Calu3 (cell line): ENCODE results near the gene ULBP1. TPM values are rescaled to one million over a fixed set of nuclear protein-coding genes. Genes with fewer than 3 reads are reported as not detected.
"Not testable (repeated sequence)": the region's sequence is repeated elsewhere in the genome, so short reads cannot be mapped to it uniquely, and the experiment has no call there.

ENCODE experiments used
- BruUV-seq: library from RNA; stranded (reverse); fragments of 400-500 nt; replicated peaks from 2 replicates; lab custom pipeline; 2021; lab: Mats Ljungman, UMichigan
- CTCF ChIA-PET: fragments of 300-600 bp; sonication (Branson Sonifier 250); formaldehyde crosslinking; loops from one replicate; lab custom pipeline; 2022; ENCODE audit warnings: antibody characterized with exemption; lab: Charles Lee
- DNase-seq: peaks from one replicate; pipeline ENCODE4 v3.0.0; 2022
- H3K27ac Mint-ChIP-seq: one replicate; pipeline ENCODE4 v1.8.0; 2022; ENCODE audit warnings: mixed read lengths; ENCODE audit not compliant: unreplicated experiment
- H3K27me3 Mint-ChIP-seq: one replicate; pipeline ENCODE4 v1.8.0; 2022; ENCODE audit warnings: mixed read lengths; ENCODE audit not compliant: unreplicated experiment
- H3K36me3 Mint-ChIP-seq: one replicate; pipeline ENCODE4 v1.8.0; 2022; ENCODE audit warnings: mild to moderate bottlenecking, moderate library complexity, mixed read lengths; ENCODE audit not compliant: insufficient read depth, unreplicated experiment
- H3K4me1 Mint-ChIP-seq: one replicate; pipeline ENCODE4 v1.8.0; 2022; ENCODE audit warnings: mild to moderate bottlenecking, low read depth, mixed read lengths; ENCODE audit not compliant: unreplicated experiment
- H3K4me3 Mint-ChIP-seq: one replicate; pipeline ENCODE4 v1.8.0; 2022; ENCODE audit warnings: mild to moderate bottlenecking, low read depth, moderate library complexity, mixed read lengths; ENCODE audit not compliant: unreplicated experiment
- H3K9me3 Mint-ChIP-seq: one replicate; pipeline ENCODE4 v1.8.0; 2022; ENCODE audit warnings: low read depth, mixed read lengths; ENCODE audit not compliant: unreplicated experiment
- intact Hi-C: fragments of 100-400 bp; cut with micrococcal nuclease; formaldehyde crosslinking; loops from one replicate; pipeline ENCODE4 v1.10.0; 2022; ENCODE audit not compliant: unreplicated experiment
- total RNA-seq: library from RNA; stranded (reverse); gene quantifications from 2 replicates; pipeline ENCODE4 v1.2.3, GENCODE V29; 2022
- TF ChIP-seq, protein P1 (sequence below): fragments of 200-600 bp; IDR thresholded peaks from one replicate; pipeline ENCODE4 v1.8.0; 2022; ENCODE audit warnings: antibody characterized with exemption; ENCODE audit not compliant: unreplicated experiment

Gene ULBP1
- total RNA-seq, 1 experiment from 2014 or later, result 2.5 TPM

DNA sequence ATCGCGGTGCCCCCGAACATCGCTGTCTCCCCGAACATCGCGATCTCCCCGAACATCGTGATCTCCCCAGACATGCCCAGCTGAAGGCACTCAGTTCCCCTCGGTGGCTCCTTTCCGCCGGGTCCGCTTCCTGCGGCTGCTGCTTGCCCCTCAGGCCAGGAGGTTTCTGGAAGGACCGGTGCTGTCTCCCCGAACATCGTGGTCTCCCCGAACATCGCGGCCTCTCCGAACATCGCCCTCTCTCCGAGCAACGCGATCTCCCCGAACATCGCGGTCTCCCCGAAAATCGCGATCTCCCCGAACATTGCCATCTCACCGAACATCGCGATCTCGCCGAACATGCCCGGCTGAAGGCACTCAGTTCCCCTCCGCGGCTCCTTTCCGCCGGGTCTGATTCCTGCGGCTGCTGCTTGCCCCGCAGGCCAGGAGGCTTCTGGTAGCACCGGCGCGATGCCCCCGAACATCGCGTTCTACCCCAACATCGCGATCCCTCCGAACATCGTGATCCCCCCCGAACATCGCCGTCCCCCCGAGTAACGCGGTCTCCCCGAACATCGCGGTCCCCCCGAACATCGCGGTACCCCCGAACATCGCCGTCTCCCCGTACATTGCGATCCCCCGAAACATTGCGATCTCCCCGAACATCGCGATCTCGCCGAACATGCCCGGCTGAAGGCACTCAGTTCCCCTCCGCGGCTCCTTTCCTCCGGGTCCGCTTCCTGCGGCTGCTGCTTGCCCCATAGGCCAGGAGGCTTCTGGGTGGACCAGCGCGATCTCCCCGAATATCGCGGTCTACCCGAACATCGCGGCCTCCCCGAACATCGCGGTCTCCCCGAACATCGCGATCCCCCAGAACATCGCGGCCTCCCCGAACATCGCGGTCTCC lies 808 bp downstream of the ULBP1 start:
- intact Hi-C loops, result no loop called here
- BruUV-seq, result no TSS peak
- no peak for DNase-seq
- Mint-ChIP-seq H3K27me3 (peaks cover 10% of the 10 kb centered on the region), H3K36me3 (peaks cover 23% of the 10 kb centered on the region), H3K4me3 (peak overlapping the region; percentile 81), H3K4me1 (no peaks in the 10 kb centered on the region), H3K9me3 (no peaks in the 10 kb centered on the region), H3K27ac (peak overlapping the region; percentile 81)
- CTCF ChIA-PET, result interaction anchor here (0.5 kb wide), 1 partner anchor 1202 kb away, joined by 6 read pairs; no protein-coding TSS in a partner anchor
- TF ChIP-seq, protein P1, sequence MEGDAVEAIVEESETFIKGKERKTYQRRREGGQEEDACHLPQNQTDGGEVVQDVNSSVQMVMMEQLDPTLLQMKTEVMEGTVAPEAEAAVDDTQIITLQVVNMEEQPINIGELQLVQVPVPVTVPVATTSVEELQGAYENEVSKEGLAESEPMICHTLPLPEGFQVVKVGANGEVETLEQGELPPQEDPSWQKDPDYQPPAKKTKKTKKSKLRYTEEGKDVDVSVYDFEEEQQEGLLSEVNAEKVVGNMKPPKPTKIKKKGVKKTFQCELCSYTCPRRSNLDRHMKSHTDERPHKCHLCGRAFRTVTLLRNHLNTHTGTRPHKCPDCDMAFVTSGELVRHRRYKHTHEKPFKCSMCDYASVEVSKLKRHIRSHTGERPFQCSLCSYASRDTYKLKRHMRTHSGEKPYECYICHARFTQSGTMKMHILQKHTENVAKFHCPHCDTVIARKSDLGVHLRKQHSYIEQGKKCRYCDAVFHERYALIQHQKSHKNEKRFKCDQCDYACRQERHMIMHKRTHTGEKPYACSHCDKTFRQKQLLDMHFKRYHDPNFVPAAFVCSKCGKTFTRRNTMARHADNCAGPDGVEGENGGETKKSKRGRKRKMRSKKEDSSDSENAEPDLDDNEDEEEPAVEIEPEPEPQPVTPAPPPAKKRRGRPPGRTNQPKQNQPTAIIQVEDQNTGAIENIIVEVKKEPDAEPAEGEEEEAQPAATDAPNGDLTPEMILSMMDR, result no peak

DNA sequence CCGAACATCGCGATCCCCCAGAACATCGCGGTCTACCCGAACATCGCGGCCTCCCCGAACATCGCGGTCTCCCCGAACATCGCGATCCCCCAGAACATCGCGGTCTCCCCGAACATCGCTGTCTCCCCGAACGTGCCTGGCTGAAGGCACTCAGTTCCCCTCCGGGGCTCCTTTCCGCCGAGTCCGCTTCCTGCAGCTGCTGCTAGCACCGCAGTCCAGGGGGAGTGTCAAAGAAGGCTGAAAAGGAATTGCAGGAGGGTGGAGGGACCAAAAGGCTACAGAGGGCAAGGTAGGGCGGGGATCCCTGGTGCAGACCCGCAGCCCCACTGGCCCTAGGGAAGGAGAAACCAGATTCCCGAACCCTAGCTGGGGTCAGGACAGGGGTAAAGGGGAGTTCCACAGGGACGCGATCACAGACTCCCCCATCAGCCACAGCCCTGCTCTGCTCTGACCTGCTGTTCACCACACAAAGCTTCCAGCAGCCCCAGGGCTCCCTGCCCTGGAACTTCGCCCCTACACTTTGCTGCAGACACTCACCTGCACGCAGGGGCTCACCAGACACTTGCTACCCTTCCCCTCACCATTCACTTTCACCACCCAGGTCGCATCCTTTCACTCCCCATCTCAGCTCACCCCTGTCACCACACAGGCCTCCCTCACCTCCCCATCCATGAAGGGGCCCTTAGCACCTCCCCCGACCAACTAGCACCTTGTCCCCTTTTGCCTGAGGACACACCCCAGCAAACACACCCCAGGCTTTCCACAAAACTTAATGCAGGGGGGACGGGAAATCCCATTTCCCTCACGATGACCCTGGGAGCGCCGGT lies 1.7 kb downstream of the ULBP1 start:
- CTCF ChIA-PET, result no interaction called here
- Mint-ChIP-seq H3K4me3 (peak overlapping the region; percentile 81), H3K36me3 (peaks cover 23% of the 10 kb centered on the region), H3K9me3 (no peaks in the 10 kb centered on the region), H3K27ac (peak overlapping the region; percentile 81), H3K27me3 (peaks cover 16% of the 10 kb centered on the region), H3K4me1 (no peaks in the 10 kb centered on the region)
- TSS peak; percentile 17 for BruUV-seq
- intact Hi-C loops, result no loop called here
- no peak for DNase-seq
- TF ChIP-seq, protein P1, result no peak

DNA sequence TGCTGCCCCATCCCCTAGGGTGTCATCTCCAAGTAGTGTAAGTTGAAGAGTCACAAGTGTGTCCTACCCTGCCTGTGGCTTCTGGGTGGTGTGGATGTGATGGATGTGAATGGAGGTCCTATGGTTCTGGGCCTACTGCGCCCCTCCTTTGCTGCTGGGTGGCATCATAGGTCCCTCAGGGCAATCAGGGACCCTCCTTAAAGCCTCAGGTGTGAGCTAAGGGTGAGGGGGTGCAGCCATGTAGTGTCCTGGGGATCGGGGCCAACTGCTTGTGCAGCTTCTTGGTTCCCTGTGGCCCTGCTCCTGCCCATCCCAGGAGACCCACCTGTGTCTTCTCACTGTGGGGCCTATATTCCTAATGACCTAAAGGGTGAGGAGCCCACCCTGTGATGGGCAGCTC lies 2.6 kb downstream of the ULBP1 start:
- H3K4me1 Mint-ChIP-seq, intact Hi-C loops, H3K9me3 Mint-ChIP-seq, H3K4me3 Mint-ChIP-seq, DNase-seq, BruUV-seq, CTCF ChIA-PET: not testable (repeated sequence)
- Mint-ChIP-seq H3K36me3 (peaks cover 23% of the 10 kb centered on the region), H3K27me3 (peaks cover 16% of the 10 kb centered on the region), H3K27ac (peak overlapping the region; percentile 33)

DNA sequence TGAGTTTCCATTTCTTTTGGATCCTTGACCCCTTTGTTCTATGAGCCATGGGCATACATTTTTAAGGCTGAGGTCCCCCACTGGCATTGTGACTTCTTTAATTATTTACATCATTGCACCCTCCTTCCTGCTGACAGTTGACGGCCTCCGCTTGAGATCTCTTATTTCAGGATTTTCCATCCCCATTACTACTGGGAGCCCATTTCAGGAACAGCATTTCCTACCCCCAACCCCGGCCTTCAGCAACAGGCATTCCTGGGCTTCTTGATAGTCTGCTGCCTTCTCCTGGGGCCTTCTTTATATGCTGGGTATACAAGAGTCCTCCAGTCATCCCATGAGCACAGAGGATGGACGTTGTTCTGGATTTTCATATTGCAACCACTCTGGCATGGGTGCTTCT lies 3.8 kb downstream of the ULBP1 start:
- no TSS peak for BruUV-seq
- peaks cover 23% of the 10 kb centered on the region for H3K36me3 Mint-ChIP-seq
- peaks cover 16% of the 10 kb centered on the region for H3K27me3 Mint-ChIP-seq
- TF ChIP-seq, protein P1, result no peak
- H3K9me3 Mint-ChIP-seq, result no peaks in the 10 kb centered on the region
- no peak overlapping the region for H3K4me3 Mint-ChIP-seq
- H3K4me1 Mint-ChIP-seq, result no peaks in the 10 kb centered on the region
- no peak overlapping the region for H3K27ac Mint-ChIP-seq
- DNase-seq, result no peak
- intact Hi-C loops, result no loop called here
- CTCF ChIA-PET, result no interaction called here

DNA sequence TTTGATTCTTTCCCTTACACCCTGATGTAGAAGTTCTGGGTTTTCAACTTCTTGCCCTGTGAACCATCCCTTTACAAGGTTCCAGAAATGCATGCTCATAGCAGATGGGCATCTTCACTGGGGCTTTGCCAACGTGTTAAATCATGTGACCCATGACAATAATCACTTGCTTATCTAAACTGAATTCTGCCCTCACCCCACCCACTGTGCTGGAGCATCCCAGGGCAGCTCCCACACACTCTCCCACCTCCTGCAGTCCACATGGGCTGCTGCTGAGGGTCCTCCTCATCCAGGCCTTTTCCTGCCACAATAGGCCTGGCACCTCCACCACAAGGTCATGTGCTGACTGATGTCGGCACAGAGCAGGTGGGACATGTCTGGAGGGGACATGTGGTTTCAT lies 4.3 kb downstream of the ULBP1 start:
- CTCF ChIA-PET, intact Hi-C loops, DNase-seq, H3K27ac Mint-ChIP-seq, H3K9me3 Mint-ChIP-seq, BruUV-seq, H3K4me3 Mint-ChIP-seq, H3K4me1 Mint-ChIP-seq: not testable (repeated sequence)
- Mint-ChIP-seq H3K27me3 (peaks cover 16% of the 10 kb centered on the region), H3K36me3 (peaks cover 21% of the 10 kb centered on the region)

DNA sequence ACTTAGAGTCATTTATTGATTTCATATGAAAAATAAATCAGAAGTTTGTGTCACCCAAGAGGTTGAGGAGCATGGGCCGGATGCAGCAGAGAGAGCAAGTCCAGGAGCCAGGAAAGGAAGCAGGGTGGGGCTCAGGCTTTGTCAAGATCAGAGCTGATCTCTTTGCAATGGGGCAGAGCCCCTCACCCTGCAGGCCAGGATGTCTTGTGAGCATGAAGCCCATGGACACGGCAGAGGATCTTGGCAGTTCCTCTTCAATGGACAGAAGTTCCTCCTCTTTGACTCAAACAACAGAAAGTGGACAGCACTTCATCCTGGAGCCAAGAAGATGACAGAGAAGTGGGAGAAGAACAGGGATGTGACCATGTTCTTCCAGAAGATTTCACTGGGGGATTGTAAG lies 5.2 kb downstream of the ULBP1 start:
- intact Hi-C loops, H3K9me3 Mint-ChIP-seq, BruUV-seq, H3K27ac Mint-ChIP-seq, H3K4me1 Mint-ChIP-seq, H3K4me3 Mint-ChIP-seq, DNase-seq: not testable (repeated sequence)
- peaks cover 16% of the 10 kb centered on the region for H3K27me3 Mint-ChIP-seq
- CTCF ChIA-PET, result interaction anchor here (0.6 kb wide), 1 partner anchor 609 kb away, joined by 3 read pairs; no protein-coding TSS in a partner anchor
- H3K36me3 Mint-ChIP-seq, result peaks cover 12% of the 10 kb centered on the region
